WERI-Rb-1 (cell line): ENCODE results near the gene GALP.
"Not testable (repeated sequence)": the region's sequence is repeated elsewhere in the genome, so short reads cannot be mapped to it uniquely, and the experiment has no call there.

Experiments
- DNase-seq: peaks from one replicate; pipeline ENCODE4 v3.0.0-alpha.2; 2020
- H3K27ac ChIP-seq: fragments of 250-450 bp; sonication (Bioruptor Pico); 2 replicates; pipeline ENCODE4 v1.5.1; 2020; ENCODE audit warnings: mild to moderate bottlenecking, moderate library complexity
- H3K27me3 ChIP-seq: fragments of 250-450 bp; sonication (Bioruptor Pico); 2 replicates; pipeline ENCODE4 v1.5.1; 2021; ENCODE audit warnings: mild to moderate bottlenecking, low read depth, moderate library complexity; ENCODE audit not compliant: insufficient read depth, severe bottlenecking
- H3K36me3 ChIP-seq: fragments of 250-450 bp; sonication (Bioruptor Pico); 2 replicates; pipeline ENCODE4 v1.5.1; 2020; ENCODE audit warnings: mild to moderate bottlenecking, moderate library complexity
- H3K4me3 ChIP-seq: 2 replicates; pipeline ENCODE4 v1.5.1; 2011; ENCODE audit warnings: low read depth, mild to moderate bottlenecking, control low read depth, low read length
- H3K9me3 ChIP-seq: fragments of 250-450 bp; sonication (Bioruptor Pico); 2 replicates; pipeline ENCODE4 v1.5.1; 2021; ENCODE audit warnings: mild to moderate bottlenecking, moderate library complexity; ENCODE audit not compliant: severe bottlenecking
- CTCF ChIP-seq: IDR thresholded peaks from 2 replicates; pipeline ENCODE4 v1.5.1; 2011; ENCODE audit warnings: low read depth, mild to moderate bottlenecking, control low read depth, inconsistent platforms, low read length

GALP gene

GRCh38 chr19:56175861-56176307 is at the start of gene GALP:
Gene GALP, plus strand, starts transcription at chr19:56176008. Its CDS starts 1,101 bp downstream, at chr19:56177109.
- not testable (repeated sequence) for H3K27ac ChIP-seq, H3K9me3 ChIP-seq, H3K27me3 ChIP-seq, H3K36me3 ChIP-seq, H3K4me3 ChIP-seq
- peak; percentile 35 for DNase-seq

- Histone ChIP-seq H3K9me3 (no peaks in the 10 kb centered on the region), H3K27me3 (no peaks in the 10 kb centered on the region), H3K27ac (no peak overlapping the region), H3K4me3 (no peak overlapping the region), H3K36me3 (no peaks in the 10 kb centered on the region)
- no peak for DNase-seq
- no peak for TF ChIP-seq CTCF
Measured at GRCh38 chr19:56126983-56127780, 48.6 kb upstream of the GALP start.

GRCh38 chr19:56130006-56130405 is 45.8 kb upstream of the GALP start:
- Histone ChIP-seq H3K27ac (no peak overlapping the region), H3K36me3 (no peaks in the 10 kb centered on the region), H3K9me3 (no peaks in the 10 kb centered on the region), H3K27me3 (no peaks in the 10 kb centered on the region), H3K4me3 (no peak overlapping the region)
- TF ChIP-seq CTCF, result no peak
- DNase-seq, result no peak

GRCh38 chr19:56131651-56132050 is 44.2 kb upstream of the GALP start:
- H3K27ac ChIP-seq, result no peak overlapping the region
- H3K27me3 ChIP-seq, result no peaks in the 10 kb centered on the region
- TF ChIP-seq CTCF, result no peak
- H3K9me3 ChIP-seq, result no peaks in the 10 kb centered on the region
- H3K4me3 ChIP-seq, result no peak overlapping the region
- no peak for DNase-seq
- no peaks in the 10 kb centered on the region for H3K36me3 ChIP-seq

- Histone ChIP-seq H3K27me3 (no peaks in the 10 kb centered on the region), H3K36me3 (no peaks in the 10 kb centered on the region), H3K9me3 (no peaks in the 10 kb centered on the region), H3K4me3 (no peak overlapping the region), H3K27ac (no peak overlapping the region)
- no peak for DNase-seq
- no peak for TF ChIP-seq CTCF
Measured at GRCh38 chr19:56132316-56132822, 43.4 kb upstream of the GALP start.

GRCh38 chr19:56133858-56134653 is 41.8 kb upstream of the GALP start:
- H3K27me3 ChIP-seq, result no peaks in the 10 kb centered on the region
- H3K36me3 ChIP-seq, result no peaks in the 10 kb centered on the region
- H3K27ac ChIP-seq, result no peak overlapping the region
- H3K4me3 ChIP-seq, result no peak overlapping the region
- TF ChIP-seq CTCF, result no peak
- H3K9me3 ChIP-seq, result no peaks in the 10 kb centered on the region
- no peak for DNase-seq
